ENCODE results near the gene CPSF4L.

DNA sequence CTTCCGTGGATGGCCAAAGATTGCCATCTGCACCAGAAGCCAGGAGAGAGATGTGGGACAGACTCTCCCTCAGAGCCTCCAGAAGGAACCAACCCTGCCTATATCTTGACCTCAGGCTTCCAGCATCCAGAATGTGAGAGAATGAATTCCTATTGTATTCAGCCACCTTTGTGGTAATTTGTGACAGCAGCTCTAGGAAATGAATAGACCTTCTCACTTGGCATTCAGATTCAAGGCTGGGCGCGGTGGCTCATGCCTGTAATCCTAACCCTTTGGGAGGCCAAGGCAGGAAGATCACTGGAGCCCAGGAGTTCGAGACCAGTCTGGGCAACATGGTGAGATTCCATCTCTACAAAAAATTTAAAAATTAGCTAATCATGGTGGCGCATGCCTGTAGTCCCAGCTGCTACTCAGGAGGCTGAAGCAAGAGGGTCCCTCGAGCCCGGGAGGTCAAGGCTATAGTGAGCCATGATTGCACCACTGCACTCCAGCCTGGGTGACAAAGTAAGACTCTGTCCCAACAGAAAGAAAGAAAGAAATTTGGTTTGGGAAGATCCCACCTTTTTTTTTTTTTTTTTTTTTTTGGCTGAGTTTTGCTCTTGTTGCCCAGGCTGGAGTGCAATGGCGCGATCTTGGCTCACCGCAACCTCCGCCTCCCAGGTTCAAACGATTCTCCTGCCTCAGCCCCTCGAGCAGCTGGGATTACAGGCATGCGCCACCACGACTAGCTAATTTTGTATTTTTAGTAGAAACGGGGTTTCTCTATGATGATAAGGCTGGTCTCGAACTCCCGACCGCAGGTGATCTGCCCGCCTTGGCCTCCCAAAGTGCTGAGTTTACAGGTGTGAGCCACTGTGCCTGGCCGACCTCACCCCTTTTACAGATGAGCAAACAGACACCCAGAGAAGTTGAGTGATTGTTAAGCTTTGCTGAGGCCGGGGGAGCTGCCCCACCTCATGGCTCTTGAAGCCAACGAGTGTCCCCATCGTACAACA is 4.3 kb upstream of the CPSF4L start:
- TF ChIP-seq, protein P1, sequence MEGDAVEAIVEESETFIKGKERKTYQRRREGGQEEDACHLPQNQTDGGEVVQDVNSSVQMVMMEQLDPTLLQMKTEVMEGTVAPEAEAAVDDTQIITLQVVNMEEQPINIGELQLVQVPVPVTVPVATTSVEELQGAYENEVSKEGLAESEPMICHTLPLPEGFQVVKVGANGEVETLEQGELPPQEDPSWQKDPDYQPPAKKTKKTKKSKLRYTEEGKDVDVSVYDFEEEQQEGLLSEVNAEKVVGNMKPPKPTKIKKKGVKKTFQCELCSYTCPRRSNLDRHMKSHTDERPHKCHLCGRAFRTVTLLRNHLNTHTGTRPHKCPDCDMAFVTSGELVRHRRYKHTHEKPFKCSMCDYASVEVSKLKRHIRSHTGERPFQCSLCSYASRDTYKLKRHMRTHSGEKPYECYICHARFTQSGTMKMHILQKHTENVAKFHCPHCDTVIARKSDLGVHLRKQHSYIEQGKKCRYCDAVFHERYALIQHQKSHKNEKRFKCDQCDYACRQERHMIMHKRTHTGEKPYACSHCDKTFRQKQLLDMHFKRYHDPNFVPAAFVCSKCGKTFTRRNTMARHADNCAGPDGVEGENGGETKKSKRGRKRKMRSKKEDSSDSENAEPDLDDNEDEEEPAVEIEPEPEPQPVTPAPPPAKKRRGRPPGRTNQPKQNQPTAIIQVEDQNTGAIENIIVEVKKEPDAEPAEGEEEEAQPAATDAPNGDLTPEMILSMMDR (IDR thresholded peaks at IDR 0.05; ENCODE audit: insufficient read depth, low read depth, low read length) = no peak
- TF ChIP-seq EZH2 (IDR thresholded peaks at IDR 0.05; ENCODE audit: insufficient read depth, low read length) = no peak

All from astrocyte (in vitro differentiated cells and primary cell).